HUES64 (cell line): ENCODE data around the gene NKAIN2.

Source experiments
- H3K27ac ChIP-seq: 2 replicates; pipeline ENCODE4 v1.7.0; 2013; ENCODE audit warnings: low read depth, low read length, inconsistent platforms
- H3K27me3 ChIP-seq: 2 replicates; pipeline ENCODE4 v1.6.1; 2013; ENCODE audit warnings: mild to moderate bottlenecking, low read length; ENCODE audit not compliant: insufficient read depth
- H3K36me3 ChIP-seq: 2 replicates; pipeline ENCODE4 v1.6.1; 2013; ENCODE audit warnings: mild to moderate bottlenecking, low read length; ENCODE audit not compliant: insufficient read depth
- H3K4me1 ChIP-seq: 2 replicates; pipeline ENCODE4 v1.6.1; 2013; ENCODE audit warnings: mild to moderate bottlenecking, low read length, moderate library complexity; ENCODE audit not compliant: insufficient read depth
- H3K4me3 ChIP-seq: 2 replicates; pipeline ENCODE4 v1.5.1; 2013; ENCODE audit warnings: mild to moderate bottlenecking, low read length, moderate library complexity
- H3K9ac ChIP-seq: 2 replicates; pipeline ENCODE4 v1.6.1; 2013; ENCODE audit warnings: mild to moderate bottlenecking, low read depth, low read length
- H3K9me3 ChIP-seq: 2 replicates; pipeline ENCODE4 v1.6.1; 2013; ENCODE audit warnings: low read depth, low read length; ENCODE audit not compliant: insufficient read depth
- WGBS: fragments of 150-250, 120-280 bp; methylation state at CpG from one replicate; pipeline ENCODE4 v1.1.7; 2013; ENCODE audit warnings: missing lambda C conversion rate; 5-methylcytosine and 5-hydroxymethylcytosine counted together

The NKAIN2 gene

GRCh38 chr6:124669713-124670480, 866.2 kb downstream of the NKAIN2 start:
- H3K4me1 ChIP-seq = no peaks in the 10 kb centered on the region
- H3K9ac ChIP-seq = no peak overlapping the region
- H3K36me3 ChIP-seq = no peaks in the 10 kb centered on the region
- no peak overlapping the region for H3K4me3 ChIP-seq
- H3K27me3 ChIP-seq = no peaks in the 10 kb centered on the region
- H3K9me3 ChIP-seq = peaks cover 10% of the 10 kb centered on the region
- no peak overlapping the region for H3K27ac ChIP-seq
- 90% methylated on average over 2 of the region's 4 CpGs for WGBS

- WGBS = 97% methylated on average over 3 of the region's 3 CpGs
- peaks cover 14% of the 10 kb centered on the region for H3K9me3 ChIP-seq
- no peak overlapping the region for H3K9ac ChIP-seq
- no peaks in the 10 kb centered on the region for H3K4me1 ChIP-seq
- no peaks in the 10 kb centered on the region for H3K36me3 ChIP-seq
- no peak overlapping the region for H3K4me3 ChIP-seq
- no peaks in the 10 kb centered on the region for H3K27me3 ChIP-seq
- H3K27ac ChIP-seq = no peak overlapping the region
Observed at GRCh38 chr6:124670801-124671200, 867.1 kb downstream of the NKAIN2 start.

DNA sequence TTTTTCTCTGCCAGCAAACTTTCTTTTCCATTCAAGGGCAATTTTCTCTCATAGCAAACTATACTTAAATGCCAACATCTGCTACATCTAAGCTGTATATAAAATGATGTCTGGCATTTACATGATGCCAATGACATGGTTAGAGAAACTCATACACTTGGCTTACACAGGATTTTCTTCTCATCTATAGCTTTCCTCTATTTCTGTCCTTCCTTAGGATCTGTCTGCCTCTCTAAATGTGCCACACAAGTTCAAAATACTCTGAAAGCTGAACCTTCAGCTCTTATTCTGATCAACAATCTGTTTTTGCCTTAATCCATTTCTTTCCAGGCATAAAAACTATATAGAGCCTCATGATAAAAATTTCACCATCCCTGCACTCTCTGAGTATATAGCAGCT, 867.7 kb downstream of the NKAIN2 start:
- Histone ChIP-seq H3K27ac (no peak overlapping the region), H3K4me3 (no peak overlapping the region), H3K4me1 (no peaks in the 10 kb centered on the region), H3K27me3 (no peaks in the 10 kb centered on the region), H3K9ac (no peak overlapping the region), H3K9me3 (peaks cover 14% of the 10 kb centered on the region), H3K36me3 (no peaks in the 10 kb centered on the region)

DNA sequence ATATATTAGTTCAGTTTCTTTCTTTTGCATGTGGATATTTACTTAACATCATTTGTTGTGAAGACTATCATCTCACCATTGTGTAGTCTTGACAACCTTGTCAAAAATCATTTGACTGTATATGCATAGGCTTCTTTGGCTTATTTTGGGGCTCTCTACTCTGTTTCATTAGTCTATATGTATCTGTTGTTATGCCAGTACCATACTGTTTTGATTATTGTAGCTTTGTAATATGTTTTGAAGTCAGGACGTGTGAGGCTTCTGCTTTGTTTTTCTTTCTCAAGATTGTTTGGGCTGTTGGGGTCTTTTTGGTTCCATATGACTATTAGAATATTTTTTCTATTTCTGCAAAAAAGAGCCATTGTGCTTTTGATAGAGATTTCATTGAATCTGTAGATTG, 870.4 kb downstream of the NKAIN2 start:
- Histone ChIP-seq H3K4me1 (no peaks in the 10 kb centered on the region), H3K9me3 (peaks cover 34% of the 10 kb centered on the region), H3K4me3 (no peak overlapping the region), H3K27me3 (no peaks in the 10 kb centered on the region), H3K36me3 (no peaks in the 10 kb centered on the region), H3K9ac (no peak overlapping the region), H3K27ac (no peak overlapping the region)
- 82% methylated on average over 1 of the region's 1 CpG for WGBS

GRCh38 chr6:124676033-124676432, 872.4 kb downstream of the NKAIN2 start:
- Histone ChIP-seq H3K9me3 (peaks cover 36% of the 10 kb centered on the region), H3K27me3 (no peaks in the 10 kb centered on the region), H3K9ac (no peak overlapping the region), H3K27ac (no peak overlapping the region), H3K4me1 (no peaks in the 10 kb centered on the region), H3K36me3 (no peaks in the 10 kb centered on the region), H3K4me3 (no peak overlapping the region)
- 100% methylated on average over 2 of the region's 3 CpGs for WGBS

- Histone ChIP-seq H3K27ac (no peak overlapping the region), H3K36me3 (no peaks in the 10 kb centered on the region), H3K9me3 (peaks cover 36% of the 10 kb centered on the region), H3K27me3 (no peaks in the 10 kb centered on the region), H3K4me3 (no peak overlapping the region), H3K4me1 (no peaks in the 10 kb centered on the region), H3K9ac (no peak overlapping the region)
- WGBS = no CpG with 5 or more reads among the region's 1 CpG
Observed at GRCh38 chr6:124677874-124678273, 874.2 kb downstream of the NKAIN2 start.

DNA sequence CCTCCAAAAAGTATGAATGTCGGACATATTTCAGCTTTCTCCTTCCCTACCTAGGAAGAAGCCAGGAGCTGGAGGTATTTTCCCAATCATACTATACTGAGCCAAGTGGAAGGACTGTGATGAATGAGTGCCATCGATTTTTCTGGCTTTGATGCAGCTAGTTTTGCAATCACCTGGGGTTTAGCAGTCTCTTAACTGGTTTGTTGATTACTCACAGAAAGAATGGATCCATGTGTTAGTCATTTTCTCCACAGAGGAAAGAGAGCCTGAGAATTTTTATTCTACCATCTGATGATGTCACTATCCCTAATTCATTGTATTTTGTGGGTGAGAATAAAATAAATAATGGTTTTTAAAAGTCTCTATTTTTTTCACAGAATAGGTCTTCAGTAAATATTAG, 875.7 kb downstream of the NKAIN2 start:
- 100% methylated on average over 2 of the region's 2 CpGs for WGBS
- peaks cover 28% of the 10 kb centered on the region; the same call in 1 of the 2 replicates for H3K9me3 ChIP-seq
- no peak overlapping the region for H3K9ac ChIP-seq
- H3K27me3 ChIP-seq = no peaks in the 10 kb centered on the region
- H3K27ac ChIP-seq = no peak overlapping the region
- peaks cover 13% of the 10 kb centered on the region for H3K4me1 ChIP-seq
- no peaks in the 10 kb centered on the region for H3K36me3 ChIP-seq
- H3K4me3 ChIP-seq = no peak overlapping the region

GRCh38 chr6:124682751-124683150, 879.1 kb downstream of the NKAIN2 start:
- peaks cover 14% of the 10 kb centered on the region; the same call in 1 of the 2 replicates for H3K9me3 ChIP-seq
- H3K27ac ChIP-seq = no peak overlapping the region
- peaks cover 18% of the 10 kb centered on the region for H3K4me1 ChIP-seq
- no peak overlapping the region for H3K9ac ChIP-seq
- no peaks in the 10 kb centered on the region for H3K36me3 ChIP-seq
- no peak overlapping the region for H3K4me3 ChIP-seq
- no peaks in the 10 kb centered on the region for H3K27me3 ChIP-seq
- 90% methylated on average over 4 of the region's 6 CpGs for WGBS

DNA sequence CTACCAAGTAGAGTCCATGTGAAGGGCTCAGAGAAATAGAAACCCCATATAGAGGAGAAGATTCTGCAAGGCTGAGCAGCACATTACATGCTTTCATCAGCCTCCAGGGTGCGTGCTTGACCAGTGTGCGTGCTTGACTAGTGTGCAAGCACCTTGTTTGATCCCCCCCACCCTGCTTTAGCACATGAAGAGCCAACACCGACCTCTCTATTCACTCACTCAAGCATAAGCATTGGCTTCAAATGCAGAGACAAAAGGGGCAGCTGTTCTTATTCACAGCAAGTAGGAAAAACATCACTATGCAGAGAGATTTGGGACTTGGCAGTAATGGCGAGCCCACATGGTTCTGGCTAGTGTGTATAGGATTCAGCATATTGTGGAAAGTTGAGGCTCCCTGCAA, 879.8 kb downstream of the NKAIN2 start:
- H3K9ac ChIP-seq = no peak overlapping the region
- H3K27ac ChIP-seq = no peak overlapping the region
- WGBS = 53% methylated on average over 4 of the region's 4 CpGs

GRCh38 chr6:124684621-124685020, 881.0 kb downstream of the NKAIN2 start:
- 87% methylated on average over 2 of the region's 2 CpGs for WGBS
- Histone ChIP-seq H3K27me3 (no peaks in the 10 kb centered on the region), H3K36me3 (no peaks in the 10 kb centered on the region), H3K9me3 (no peaks in the 10 kb centered on the region), H3K27ac (no peak overlapping the region), H3K4me1 (peaks cover 18% of the 10 kb centered on the region), H3K4me3 (no peak overlapping the region), H3K9ac (no peak overlapping the region)

More for the DNA sequence above, 879.8 kb downstream of the NKAIN2 start:
- H3K4me3 ChIP-seq = no peak overlapping the region
- H3K36me3 ChIP-seq = no peaks in the 10 kb centered on the region
- peaks cover 8% of the 10 kb centered on the region; the same call in 1 of the 2 replicates for H3K9me3 ChIP-seq
- H3K4me1 ChIP-seq = peaks cover 18% of the 10 kb centered on the region
- H3K27me3 ChIP-seq = no peaks in the 10 kb centered on the region

DNA sequence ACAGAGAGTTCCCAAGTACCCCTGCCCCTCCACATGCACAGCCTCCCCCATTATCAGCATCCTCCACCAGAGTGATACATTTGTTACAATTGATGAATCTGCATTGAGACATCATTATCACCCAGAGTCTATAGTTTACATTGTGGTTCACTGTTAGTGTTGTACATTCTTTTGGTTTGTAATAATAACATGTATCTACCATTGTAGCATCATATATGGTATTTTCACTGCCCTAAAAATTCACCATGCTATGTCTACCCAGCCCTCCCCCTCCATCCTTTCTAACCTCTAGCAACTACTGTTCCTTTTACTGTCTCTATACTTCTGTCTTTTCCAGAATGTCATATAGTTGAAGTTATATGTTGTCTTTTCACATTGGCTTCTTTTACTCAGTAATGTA, 884.7 kb downstream of the NKAIN2 start:
- Histone ChIP-seq H3K36me3 (no peaks in the 10 kb centered on the region), H3K27ac (no peak overlapping the region), H3K4me1 (peaks cover 18% of the 10 kb centered on the region), H3K9ac (no peak overlapping the region), H3K9me3 (no peaks in the 10 kb centered on the region), H3K27me3 (no peaks in the 10 kb centered on the region), H3K4me3 (no peak overlapping the region)
